ENCODE results near the gene COX6B2. TPM values are rescaled to one million over a fixed set of nuclear protein-coding genes. Genes with fewer than 3 reads are reported as not detected.
"Not testable (repeated sequence)": the region's sequence is repeated elsewhere in the genome, so short reads cannot be mapped to it uniquely, and the experiment has no call there.

COX6B2 gene
- total and polyA plus RNA-seq, 7 donors, result 0.04 TPM; not detected in 6

DNA sequence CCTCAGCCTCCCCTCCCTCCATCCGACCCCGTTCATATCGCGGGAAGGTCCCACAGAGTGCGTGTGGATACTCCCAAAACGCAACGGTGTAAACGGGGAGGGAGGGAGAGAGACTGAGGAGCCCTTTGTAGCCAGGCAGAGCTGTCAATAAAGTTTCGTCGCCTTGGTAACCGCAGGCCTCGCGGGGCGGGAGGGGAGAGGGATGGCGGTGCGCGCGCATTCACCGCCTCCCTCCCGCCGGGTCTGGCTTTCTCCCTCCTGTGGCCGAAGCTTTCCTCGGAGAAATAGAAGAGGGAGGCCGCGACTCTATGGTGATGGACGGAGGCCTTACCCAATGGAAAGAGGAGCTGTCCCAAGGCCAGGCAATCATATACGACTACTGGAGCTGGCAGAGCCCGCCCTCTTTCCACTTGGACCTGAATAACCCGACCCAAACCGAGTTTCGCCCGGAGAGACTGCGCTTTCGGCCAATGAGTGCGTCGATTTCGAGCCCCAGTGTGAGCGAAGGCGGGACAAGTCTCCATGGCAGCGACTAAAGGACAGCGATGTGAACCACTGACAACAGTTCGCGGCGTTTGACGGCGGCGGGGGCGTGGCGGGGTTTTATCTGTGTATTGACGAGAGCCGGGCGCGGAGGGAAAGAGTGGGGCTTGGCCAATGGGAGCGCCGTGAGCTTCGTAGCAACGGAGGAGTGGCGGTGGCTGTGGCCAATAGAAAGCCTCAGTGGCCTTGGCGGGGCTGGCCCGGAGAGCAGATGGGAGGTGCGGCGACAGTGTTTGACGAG is 15.2 kb downstream of the COX6B2 start, which contains the start of gene KMT5C:
KMT5C (plus strand) TSS at position 772 of the 784 bp plus-strand sequence. CDS start 2,061 bp downstream, outside the sequence.
- Histone ChIP-seq H3K4me3 (peak within 1 kb of the TSS; percentile 75), H3K4me1 (peaks cover 12% of the 10 kb centered on the region), H3K27me3 (ENCODE audit: insufficient read depth in 3 of 3, low read length in 2 of 3) (peaks cover 0 to 18% (median 0%) of the 10 kb centered on the region in 3 donors), H3K27ac (peak within 1 kb of the TSS; percentile 93), H3K36me3 (ENCODE audit: insufficient read depth in 1 of 2, low read depth in 1 of 2) (peaks cover 0 to 19% of the 10 kb centered on the region in 2 donors), H3K9me3 (no peaks in the 10 kb centered on the region)
- 0 to 1% (median 1%) methylated on average over 44 to 63 of the region's 63 CpGs for WGBS, 3 donors
- intact Hi-C loops (cut with DNase I), result loop anchor here (5.0 kb wide), 1 partner anchor 37 kb away; no protein-coding TSS in a partner anchor
- peak; percentile 100 for DNase-seq
- ATAC-seq, result peak; percentile 91 to 93 (median 92)
- TF ChIP-seq, protein P1, sequence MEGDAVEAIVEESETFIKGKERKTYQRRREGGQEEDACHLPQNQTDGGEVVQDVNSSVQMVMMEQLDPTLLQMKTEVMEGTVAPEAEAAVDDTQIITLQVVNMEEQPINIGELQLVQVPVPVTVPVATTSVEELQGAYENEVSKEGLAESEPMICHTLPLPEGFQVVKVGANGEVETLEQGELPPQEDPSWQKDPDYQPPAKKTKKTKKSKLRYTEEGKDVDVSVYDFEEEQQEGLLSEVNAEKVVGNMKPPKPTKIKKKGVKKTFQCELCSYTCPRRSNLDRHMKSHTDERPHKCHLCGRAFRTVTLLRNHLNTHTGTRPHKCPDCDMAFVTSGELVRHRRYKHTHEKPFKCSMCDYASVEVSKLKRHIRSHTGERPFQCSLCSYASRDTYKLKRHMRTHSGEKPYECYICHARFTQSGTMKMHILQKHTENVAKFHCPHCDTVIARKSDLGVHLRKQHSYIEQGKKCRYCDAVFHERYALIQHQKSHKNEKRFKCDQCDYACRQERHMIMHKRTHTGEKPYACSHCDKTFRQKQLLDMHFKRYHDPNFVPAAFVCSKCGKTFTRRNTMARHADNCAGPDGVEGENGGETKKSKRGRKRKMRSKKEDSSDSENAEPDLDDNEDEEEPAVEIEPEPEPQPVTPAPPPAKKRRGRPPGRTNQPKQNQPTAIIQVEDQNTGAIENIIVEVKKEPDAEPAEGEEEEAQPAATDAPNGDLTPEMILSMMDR (IDR thresholded peaks at IDR 0.05), result peak; percentile 41

DNA sequence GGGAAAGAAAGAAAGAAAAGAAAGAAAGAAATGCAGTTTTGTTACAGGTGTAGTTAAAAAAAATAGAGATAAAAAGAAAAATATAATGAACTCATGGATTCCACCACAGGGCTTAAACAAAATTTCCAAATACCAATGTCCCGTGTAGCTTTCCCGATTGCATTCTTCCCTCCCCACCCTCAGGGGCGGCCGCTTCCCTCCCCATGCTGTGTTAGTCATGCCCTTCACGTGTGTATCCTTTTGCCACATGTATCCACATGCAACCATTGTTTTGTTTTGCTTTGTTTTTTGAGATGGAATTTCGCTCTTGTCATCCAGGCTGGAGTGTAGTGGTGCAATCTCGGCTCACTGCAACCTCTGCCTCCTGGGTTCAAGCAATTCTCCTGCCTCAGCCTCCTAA is 18.4 kb downstream of the COX6B2 start:
- Histone ChIP-seq H3K27me3 (ENCODE audit: insufficient read depth in 3 of 3, low read length in 2 of 3) (peaks cover 0 to 31% (median 0%) of the 10 kb centered on the region in 3 donors), H3K4me3 (no peak overlapping the region), H3K9me3 (no peaks in the 10 kb centered on the region), H3K27ac (no peak overlapping the region), H3K36me3 (ENCODE audit: insufficient read depth in 1 of 2, low read depth in 1 of 2) (no peaks in the 10 kb centered on the region), H3K4me1 (peaks cover 10% of the 10 kb centered on the region)
- intact Hi-C loops (cut with DNase I), result loop anchor here (5.0 kb wide), 1 partner anchor 34 kb away; no protein-coding TSS in a partner anchor
- DNase-seq, result no peak
- 62 to 72% (median 66%) methylated on average over 7 of the region's 7 CpGs for WGBS, 3 donors
- no peak for ATAC-seq
- TF ChIP-seq, protein P1 (IDR thresholded peaks at IDR 0.05), result no peak

DNA sequence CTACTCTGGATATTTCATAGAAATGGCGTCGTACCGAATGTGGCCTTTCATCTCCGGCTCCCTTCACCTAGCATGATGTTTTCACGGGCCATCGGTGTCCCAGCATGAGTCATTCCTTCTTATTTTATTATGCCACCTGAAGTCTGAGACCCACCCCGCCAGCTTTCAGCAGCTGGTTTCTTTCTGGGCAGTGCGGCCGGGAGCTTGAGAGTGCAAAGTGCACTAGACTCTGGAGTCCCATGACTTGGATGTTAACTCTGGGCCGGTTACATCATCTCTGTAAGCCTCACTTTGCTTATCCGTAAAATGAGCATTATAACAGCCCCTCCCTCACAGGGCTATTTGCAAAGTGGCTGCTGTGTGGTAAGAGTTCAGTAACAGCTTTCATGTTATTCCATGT is 20.6 kb downstream of the COX6B2 start:
- TF ChIP-seq, protein P1 (IDR thresholded peaks at IDR 0.05), result no peak
- peaks cover 0 to 33% (median 0%) of the 10 kb centered on the region in 3 donors for H3K27me3 ChIP-seq (ENCODE audit: insufficient read depth in 3 of 3, low read length in 2 of 3)
- 67 to 69% (median 68%) methylated on average over 11 of the region's 11 CpGs for WGBS, 3 donors
- ATAC-seq (no peak), DNase-seq (no peak)
- H3K4me3 ChIP-seq, result no peak overlapping the region
- H3K9me3 ChIP-seq, result no peaks in the 10 kb centered on the region
- intact Hi-C loops (cut with DNase I), result no loop called here
- H3K27ac ChIP-seq, result no peak overlapping the region
- H3K4me1 ChIP-seq, result peaks cover 4% of the 10 kb centered on the region
- H3K36me3 ChIP-seq (ENCODE audit: insufficient read depth in 1 of 2, low read depth in 1 of 2), result no peaks in the 10 kb centered on the region

- intact Hi-C loops (cut with DNase I); H3K36me3 ChIP-seq (ENCODE audit: insufficient read depth in 1 of 2, low read depth in 1 of 2); ATAC-seq; H3K27ac ChIP-seq; H3K9me3 ChIP-seq; H3K4me1 ChIP-seq; H3K4me3 ChIP-seq; DNase-seq: not testable (repeated sequence)
- WGBS, 3 donors, result 86 to 88% (median 86%) methylated on average over 6 of the region's 6 CpGs
- peaks cover 0 to 28% (median 0%) of the 10 kb centered on the region in 3 donors for H3K27me3 ChIP-seq (ENCODE audit: insufficient read depth in 3 of 3, low read length in 2 of 3)
These were observed 24.7 kb downstream of the COX6B2 start for GRCh38 chr19:55329791-55330190.

DNA sequence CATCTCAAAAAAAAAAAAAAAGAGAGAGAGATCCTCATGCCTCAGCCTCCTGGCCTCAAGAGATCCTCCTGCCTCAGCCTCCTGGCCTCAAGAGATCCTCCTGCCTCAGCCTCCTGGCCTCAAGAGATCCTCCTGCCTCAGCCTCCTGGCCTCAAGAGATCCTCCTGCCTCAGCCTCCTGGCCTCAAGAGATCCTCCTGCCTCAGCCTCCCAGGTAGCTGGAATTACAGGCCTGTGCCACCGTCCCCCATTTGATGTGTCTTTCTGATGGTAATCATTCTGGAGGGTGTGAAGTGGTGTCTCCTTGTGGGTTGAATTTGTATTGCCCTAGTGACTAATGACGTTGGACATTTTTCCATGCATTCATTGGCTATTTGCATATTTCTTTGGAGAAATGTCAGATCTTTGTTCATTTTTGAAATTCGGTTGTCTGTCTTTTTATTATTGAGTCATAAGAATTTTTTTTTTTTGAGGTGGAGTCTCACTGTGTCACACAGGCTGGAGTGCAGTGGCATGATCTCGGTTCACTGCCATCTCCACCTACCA is 25.7 kb downstream of the COX6B2 start:
- DNase-seq; H3K4me1 ChIP-seq; H3K4me3 ChIP-seq; H3K36me3 ChIP-seq (ENCODE audit: insufficient read depth in 1 of 2, low read depth in 1 of 2); ATAC-seq; intact Hi-C loops (cut with DNase I); H3K9me3 ChIP-seq; H3K27ac ChIP-seq: not testable (repeated sequence)
- peaks cover 0 to 18% (median 0%) of the 10 kb centered on the region in 3 donors for H3K27me3 ChIP-seq (ENCODE audit: insufficient read depth in 3 of 3, low read length in 2 of 3)
- WGBS, 3 donors, result 69 to 74% (median 70%) methylated on average over 4 of the region's 4 CpGs
